Adipose tissue (tissue), 3 donors: ENCODE measurements around the gene NKPD1. TPM values are rescaled to one million over a fixed set of nuclear protein-coding genes. Genes with fewer than 3 reads are reported as not detected.

ENCODE experiments used
- polyA plus RNA-seq, 3 donors: library from polyadenylated mRNA; stranded (reverse); fragments of 200-250 nt; gene quantifications; one replicate each; pipeline ENCODE4 v1.2.3, GENCODE V29; 2013
- donor health status: healthy with polysubstance abuse.
- donor health status: Bipolar disorder and iron deficiency.
- donor health status: healthy.

The NKPD1 gene
- polyA plus RNA-seq, 3 donors, result 0.04 to 0.11 (median 0.05) TPM

Other genes starting within 250 kb of the NKPD1 start
- 10 to 100 TPM; 33.9 to 42.9 (median 40.3) TPM for gene APOC1, start 246.4 kb downstream of the NKPD1 start, polyA plus RNA-seq
- gene APOC4, start 218.7 kb downstream of the NKPD1 start, polyA plus RNA-seq, result not detected
- under 1 TPM in 2 of 3 donors, not detected in 1; 0.18 to 0.36 TPM for gene APOC2, start 214.9 kb downstream of the NKPD1 start, polyA plus RNA-seq
- 100 to 1,000 TPM in 1 of 3 donors, 10 to 100 TPM in 2; 55.8 to 151 (median 75.7) TPM for gene CLPTM1, start 205.6 kb downstream of the NKPD1 start, polyA plus RNA-seq
- 10 to 100 TPM; 11.0 to 64.9 (median 12.7) TPM for gene RELB, start 159.5 kb downstream of the NKPD1 start, polyA plus RNA-seq
- 10 to 100 TPM; 40.2 to 73.4 (median 57.3) TPM for gene CLASRP, start 121.9 kb downstream of the NKPD1 start, polyA plus RNA-seq
- gene ZNF296, start 84.5 kb downstream of the NKPD1 start, polyA plus RNA-seq, result under 1 TPM; 0.22 to 0.48 (median 0.45) TPM
- 10 to 100 TPM; 12.4 to 29.6 (median 19.3) TPM for gene GEMIN7, start 81.7 kb downstream of the NKPD1 start, polyA plus RNA-seq
- gene PPP1R37, start 67.8 kb downstream of the NKPD1 start, polyA plus RNA-seq, result 10 to 100 TPM; 15.4 to 17.5 (median 16.9) TPM
- gene TRAPPC6A, start 17.3 kb upstream of the NKPD1 start, polyA plus RNA-seq, result 10 to 100 TPM; 25.0 to 43.9 (median 31.7) TPM
- gene BLOC1S3, start 17.8 kb upstream of the NKPD1 start, polyA plus RNA-seq, result 1 to 10 TPM; 3.5 to 4.0 (median 3.9) TPM
- gene EXOC3L2, start 84.4 kb upstream of the NKPD1 start, polyA plus RNA-seq, result 1 to 10 TPM; 1.1 to 5.0 (median 1.7) TPM
- gene MARK4, start 90.3 kb upstream of the NKPD1 start, polyA plus RNA-seq, result 10 to 100 TPM; 10.8 to 18.7 (median 14.7) TPM
- 10 to 100 TPM in 1 of 3 donors, 1 to 10 TPM in 2; 2.9 to 12.5 (median 9.2) TPM for gene CKM, start 161.9 kb upstream of the NKPD1 start, polyA plus RNA-seq
- 1 to 10 TPM in 1 of 3 donors, under 1 TPM in 1, not detected in 1; 0.18 to 3.2 TPM for gene KLC3, start 179.8 kb upstream of the NKPD1 start, polyA plus RNA-seq
- gene ERCC2, start 209.6 kb upstream of the NKPD1 start, polyA plus RNA-seq, result 1 to 10 TPM; 5.6 to 9.1 (median 7.3) TPM
- 10 to 100 TPM; 11.1 to 36.5 (median 14.5) TPM for gene PPP1R13L, start 244.1 kb upstream of the NKPD1 start, polyA plus RNA-seq
- 1 to 10 TPM; 1.5 to 6.3 (median 2.3) TPM for gene POLR1G, start 245.7 kb upstream of the NKPD1 start, polyA plus RNA-seq